ENCODE results near the gene C3orf38.
"Not testable (repeated sequence)": the region's sequence is repeated elsewhere in the genome, so short reads cannot be mapped to it uniquely, and the experiment has no call there.

C3orf38 gene

GRCh38 chr3:88166419-88166971, 16.7 kb downstream of the C3orf38 start:
- no peak for DNase-seq

- no peak for DNase-seq
These were observed 17.4 kb downstream of the C3orf38 start for GRCh38 chr3:88167173-88167572.

GRCh38 chr3:88167704-88168103, 17.9 kb downstream of the C3orf38 start:
- no peak for DNase-seq

- DNase-seq = no peak
These were observed 18.4 kb downstream of the C3orf38 start for GRCh38 chr3:88168171-88168570.

DNA sequence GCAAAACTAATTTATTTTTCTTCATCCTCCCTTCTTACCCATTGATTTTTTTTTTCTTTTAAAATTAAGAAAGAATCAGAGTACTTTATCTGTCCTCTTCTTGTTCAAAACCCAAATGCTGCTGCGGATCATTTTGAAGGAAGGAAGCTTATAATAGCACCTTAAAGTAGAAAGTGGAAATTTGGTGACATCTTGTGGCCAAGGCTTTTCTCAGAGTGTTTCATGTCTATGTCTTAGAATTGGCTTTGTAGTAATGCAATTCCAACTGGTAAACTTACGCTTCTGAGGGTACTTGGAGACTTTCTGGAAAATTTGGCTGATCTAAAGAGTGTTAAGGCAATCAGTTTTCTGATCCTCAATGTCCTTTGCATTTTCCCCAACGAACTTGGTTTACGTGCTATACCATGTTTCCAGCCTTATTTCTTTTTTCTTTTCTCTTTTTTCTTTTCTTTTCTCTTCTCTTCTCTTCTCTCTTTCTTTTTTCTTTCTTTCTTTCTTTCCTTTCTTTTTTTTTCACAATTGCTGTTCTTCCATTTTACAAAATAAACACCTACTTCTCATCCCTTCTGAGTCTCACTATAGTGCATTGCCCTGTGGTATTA, 30.7 kb downstream of the C3orf38 start:
- peak in 2 of 5 donors; percentile 16 to 38 for DNase-seq

- not testable (repeated sequence) for DNase-seq
These were observed 32.6 kb downstream of the C3orf38 start for GRCh38 chr3:88182165-88182918.

- no peak for DNase-seq
These were observed 38.7 kb downstream of the C3orf38 start for GRCh38 chr3:88188436-88188835.

- DNase-seq = no peak
These were observed 39.6 kb downstream of the C3orf38 start for GRCh38 chr3:88189361-88189810.

GRCh38 chr3:88191872-88192409, 42.2 kb downstream of the C3orf38 start:
- DNase-seq = no peak

DNA sequence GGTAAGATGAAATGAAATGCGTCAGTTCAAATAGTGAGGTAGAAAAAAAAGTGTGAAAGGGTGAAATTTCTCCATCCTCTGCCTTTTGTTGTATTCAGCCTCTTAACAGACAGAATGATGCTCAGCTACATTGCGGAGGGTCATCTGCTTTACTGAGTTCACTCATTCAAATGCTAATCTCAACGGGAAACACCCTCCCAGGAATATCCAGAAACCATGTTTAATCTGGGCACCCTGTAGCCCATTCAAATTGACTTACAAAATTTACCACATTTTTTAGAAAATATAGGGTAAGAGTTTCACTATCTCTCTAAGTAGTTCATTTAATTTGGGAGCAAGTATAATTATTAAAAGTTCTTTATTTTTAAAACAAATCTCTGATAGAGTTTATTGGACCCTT, 42.9 kb downstream of the C3orf38 start:
- DNase-seq = no peak

DNA sequence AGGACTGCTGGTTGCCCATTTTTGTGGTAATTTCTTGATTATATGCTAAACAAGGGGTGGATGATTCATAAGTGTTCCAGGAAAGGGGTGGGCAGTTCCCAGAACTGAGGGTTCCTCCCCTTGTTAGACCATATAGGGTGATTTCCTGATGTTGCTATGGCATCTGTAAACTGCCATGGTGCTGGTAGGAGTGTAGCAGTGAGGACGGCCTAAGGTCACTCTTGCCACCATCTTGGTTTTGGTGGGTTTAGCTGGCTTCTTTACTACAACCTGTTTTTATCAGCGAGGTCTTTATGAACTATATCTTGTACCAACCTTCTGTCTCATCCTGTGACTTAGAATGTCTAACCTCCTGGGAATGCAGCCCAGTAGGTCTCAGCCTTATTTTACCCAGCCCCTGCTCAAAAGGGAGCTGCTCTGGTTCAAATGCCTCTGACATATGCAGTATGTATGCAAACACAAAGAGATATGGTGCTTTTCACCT, 46.2 kb downstream of the C3orf38 start:
- DNase-seq = peak in 1 of 5 donors; percentile 20

DNA sequence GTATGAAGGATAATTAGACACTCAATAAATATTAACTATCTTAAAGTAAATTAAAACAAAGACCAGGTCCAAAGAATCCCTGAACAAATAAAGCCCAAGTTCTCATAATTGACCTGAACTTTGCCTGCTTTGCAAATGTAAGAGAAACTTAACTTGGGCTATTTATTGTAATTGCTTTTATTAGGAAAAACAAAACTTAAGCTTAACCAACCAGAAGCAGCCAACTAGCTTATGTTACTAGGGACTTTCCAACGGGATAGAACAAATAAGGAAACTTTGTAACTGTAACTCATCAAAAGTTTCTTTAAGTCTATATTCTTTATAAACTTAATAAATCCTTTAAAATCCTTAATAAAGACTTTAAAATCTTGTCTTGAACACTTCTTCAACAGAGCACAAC, 48.4 kb downstream of the C3orf38 start:
- no peak for DNase-seq

GRCh38 chr3:88203642-88204055, 53.9 kb downstream of the C3orf38 start:
- peak in 3 of 5 donors; percentile 5 to 28 (median 11) for DNase-seq
